Umbilical cord (tissue), 2 donors: ENCODE results near the gene UCP2. TPM values are rescaled to one million over a fixed set of nuclear protein-coding genes. Genes with fewer than 3 reads are reported as not detected.
A peak's percentile ranks its signal among the peaks of the same experiment; 100 is the strongest.

Experiments used
- DNase-seq: peaks from one replicate; pipeline ENCODE4 v3.0.0-alpha.2; 2015; ENCODE audit warnings: low spot score
- total RNA-seq: library from RNA; depleted of rRNA; stranded (reverse); fragments of >200 nt; gene quantifications from one replicate; pipeline ENCODE4 v1.2.3, GENCODE V29; 2014; ENCODE audit warnings: low replicate concordance; ENCODE audit not compliant: insufficient read depth

Gene UCP2, protein sequence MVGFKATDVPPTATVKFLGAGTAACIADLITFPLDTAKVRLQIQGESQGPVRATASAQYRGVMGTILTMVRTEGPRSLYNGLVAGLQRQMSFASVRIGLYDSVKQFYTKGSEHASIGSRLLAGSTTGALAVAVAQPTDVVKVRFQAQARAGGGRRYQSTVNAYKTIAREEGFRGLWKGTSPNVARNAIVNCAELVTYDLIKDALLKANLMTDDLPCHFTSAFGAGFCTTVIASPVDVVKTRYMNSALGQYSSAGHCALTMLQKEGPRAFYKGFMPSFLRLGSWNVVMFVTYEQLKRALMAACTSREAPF
- total RNA-seq, result 3.1 TPM

DNA sequence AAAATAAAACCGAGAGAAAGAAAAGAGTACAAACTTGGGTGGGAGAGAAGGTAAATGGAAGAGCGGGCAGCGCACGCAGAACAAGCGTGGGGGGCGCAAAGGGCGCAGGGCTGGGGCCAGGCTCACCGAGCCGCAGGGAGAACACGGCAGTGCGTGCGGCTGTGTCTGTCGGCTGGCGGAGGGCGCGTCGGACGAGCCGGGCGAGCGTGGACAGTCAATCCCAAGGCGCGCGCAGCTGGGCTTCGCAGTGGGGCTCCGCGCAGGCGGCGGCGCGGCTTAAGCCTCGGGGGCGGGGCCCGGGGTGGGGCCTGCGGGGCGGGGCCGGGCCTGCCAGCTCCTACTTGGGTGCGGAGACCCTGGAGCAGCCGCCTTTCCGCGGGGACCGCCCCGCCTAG, at the start of gene UCP2:
UCP2 (minus strand) TSS at position 249 of the 395 bp plus-strand sequence. CDS start 4,465 bp downstream, outside the sequence.
- DNase-seq, result peak; percentile 86

DNA sequence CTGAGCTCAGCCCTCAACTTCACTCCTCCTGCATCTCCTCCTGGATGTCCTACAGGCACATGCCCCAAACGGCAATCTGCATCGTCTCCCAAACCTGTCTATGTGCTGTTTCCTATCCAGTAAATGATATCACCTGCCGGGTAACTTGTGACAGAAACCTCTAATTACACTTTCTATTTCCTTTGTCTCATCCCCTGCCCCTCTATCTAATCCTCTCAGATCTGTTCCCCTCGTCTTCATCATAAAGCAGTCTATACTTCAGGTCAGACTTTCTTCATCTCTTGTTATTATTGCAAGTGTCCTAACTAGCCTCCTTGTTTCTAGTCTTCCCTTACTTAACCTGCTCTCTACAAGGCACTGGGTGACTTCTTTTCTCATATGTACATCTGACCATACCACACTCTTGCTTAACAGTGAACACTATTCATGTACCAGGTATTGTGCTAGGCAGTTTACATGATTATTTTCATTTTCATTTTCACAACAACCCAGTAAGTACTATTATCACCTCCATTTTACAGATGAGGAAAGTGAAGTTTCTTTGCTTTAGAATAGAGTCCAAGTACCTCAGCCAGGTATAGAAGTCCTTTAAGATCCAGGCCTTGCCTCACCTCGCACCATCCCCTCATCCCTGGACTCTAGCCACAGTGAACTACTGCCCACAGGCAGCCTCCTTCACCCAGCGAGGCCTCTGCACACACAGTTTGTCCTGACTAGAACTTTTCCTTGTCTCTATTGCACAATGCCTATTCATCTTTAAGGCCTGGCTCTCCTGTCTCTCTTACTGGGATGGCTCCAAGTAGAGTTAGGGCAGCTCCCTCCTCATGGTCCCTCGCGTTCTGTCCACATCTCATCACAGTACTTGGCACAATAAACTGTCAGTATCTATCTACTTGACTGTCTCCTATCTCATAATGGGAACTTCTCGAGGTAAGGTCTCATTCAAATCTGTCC, 48.4 kb upstream of the UCP2 start:
- DNase-seq, result no peak

DNA sequence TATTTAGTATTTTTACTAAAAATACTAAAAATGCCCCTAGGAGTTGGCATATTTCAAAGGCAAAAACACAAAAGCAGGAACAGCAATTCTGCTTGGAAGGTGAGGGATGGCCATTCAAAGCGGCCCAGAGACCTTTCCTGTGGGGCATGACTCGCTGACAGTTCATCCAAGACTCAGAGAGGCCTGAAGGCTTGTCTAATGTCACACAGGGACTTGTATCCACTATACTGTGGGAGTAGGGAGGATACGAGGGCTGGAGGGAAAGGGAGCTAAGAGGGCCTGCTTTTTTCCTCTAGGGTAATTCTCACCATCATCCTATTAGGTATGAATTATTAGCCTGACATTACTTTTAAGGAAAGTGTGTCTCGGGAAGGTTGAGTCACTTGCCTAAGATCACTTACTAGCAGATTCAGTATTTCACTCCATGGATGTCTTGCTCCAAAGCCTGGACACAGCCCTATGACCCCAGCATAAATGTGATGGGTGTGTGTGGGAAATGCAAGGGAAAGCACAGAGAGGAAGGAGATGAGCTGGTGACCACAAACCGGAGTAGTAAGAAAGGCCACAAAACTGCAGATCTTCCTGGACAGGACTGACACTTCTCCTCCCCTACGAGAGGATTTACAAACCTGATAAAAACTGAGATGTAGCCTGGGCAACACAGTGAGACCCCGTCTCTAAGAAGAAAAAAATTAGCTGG, 43.0 kb upstream of the UCP2 start:
- no peak for DNase-seq

DNA sequence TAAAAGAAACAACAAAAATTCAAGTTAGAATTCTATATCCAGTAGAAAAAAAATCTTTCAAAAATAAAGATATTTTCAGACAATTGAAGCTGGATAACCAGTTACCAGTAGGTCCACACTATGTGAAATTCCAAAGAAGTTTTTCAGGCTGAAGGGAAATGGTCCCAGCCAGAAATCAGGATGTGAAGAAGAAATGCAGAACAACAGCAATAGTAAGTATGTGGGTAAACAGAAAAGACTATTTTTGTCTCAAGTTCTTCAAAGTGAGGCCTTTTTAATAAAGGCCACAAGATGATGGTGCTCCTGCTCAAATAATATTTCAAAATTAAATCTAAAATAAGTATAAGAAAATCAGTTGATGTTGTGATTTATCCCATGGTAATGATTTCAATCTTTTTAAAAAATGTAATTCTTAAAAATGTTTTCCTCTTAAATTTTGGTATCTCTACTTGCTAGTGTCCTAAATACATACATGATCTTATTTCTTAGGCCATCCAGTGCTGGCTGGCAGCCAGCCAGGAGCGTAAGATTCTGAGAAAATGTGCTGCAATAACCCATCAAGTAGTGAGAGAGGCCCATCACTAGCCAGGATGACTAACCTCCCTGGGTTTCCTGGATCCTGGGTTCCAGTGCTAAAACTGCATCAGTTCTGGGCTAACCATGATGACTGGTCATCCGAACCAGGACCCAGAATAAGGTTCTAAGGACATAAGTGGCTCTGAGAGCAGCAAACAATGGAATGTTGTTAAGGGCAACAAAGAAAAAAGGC, 41.8 kb upstream of the UCP2 start:
- peak; percentile 82 for DNase-seq

DNA sequence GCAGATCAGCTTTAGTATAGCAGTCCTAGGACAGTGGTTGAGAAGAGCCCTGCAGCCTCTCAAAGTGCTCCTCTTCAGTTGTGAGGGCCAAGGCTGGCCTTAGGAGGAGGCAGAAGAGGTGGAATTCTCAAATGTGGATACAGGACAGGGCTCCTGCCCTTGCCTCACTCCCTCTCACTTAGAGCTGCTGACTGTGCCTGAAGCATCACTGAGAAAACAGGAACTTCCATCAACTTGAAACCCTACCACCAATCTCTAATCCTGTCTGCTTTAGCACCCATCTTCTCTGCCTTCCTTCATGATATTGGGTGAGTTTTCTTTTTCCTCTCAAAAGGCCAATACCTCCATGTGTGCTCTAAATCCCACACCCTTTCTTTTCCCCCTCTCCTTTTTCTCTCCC, 40.6 kb upstream of the UCP2 start:
- no peak for DNase-seq

DNA sequence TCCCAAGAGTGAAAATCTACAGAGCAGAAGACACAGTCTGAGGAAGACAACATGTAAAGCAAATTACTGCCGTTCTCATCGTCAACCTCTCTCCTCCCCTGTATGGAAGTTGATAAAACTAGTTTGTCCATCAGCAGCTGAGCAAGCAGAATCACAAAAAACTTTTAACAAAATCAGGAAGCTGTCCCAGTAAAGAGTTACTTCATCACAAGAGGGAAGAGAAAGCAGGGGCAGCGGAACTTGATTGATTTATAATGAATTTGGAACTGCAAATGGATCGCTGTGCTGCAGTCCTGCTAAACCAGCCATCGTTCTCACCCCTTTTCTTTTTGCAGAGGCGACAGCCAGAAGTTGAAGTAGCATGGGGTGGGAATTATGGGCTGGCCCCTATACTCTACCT, 39.9 kb upstream of the UCP2 start:
- no peak for DNase-seq

DNA sequence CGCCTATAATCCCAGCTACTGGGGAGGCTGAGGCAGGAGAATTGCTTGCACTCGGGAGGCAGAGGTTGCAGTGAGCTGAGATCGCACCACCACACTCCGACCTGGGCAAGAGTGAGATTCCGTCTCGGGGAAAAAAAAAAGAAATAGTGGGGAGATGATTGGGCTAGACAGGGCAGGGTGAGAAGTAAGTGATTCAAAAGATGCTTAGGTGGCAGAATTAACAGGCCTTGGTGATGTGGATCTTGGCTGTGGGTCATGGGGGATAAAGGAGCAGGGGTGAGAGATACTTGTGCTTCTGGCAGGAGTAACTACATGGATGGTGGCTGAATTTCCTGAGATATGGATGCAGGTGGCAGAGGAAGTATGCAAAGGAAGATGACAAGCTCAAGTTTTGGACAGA, 39.4 kb upstream of the UCP2 start:
- DNase-seq, result no peak

DNA sequence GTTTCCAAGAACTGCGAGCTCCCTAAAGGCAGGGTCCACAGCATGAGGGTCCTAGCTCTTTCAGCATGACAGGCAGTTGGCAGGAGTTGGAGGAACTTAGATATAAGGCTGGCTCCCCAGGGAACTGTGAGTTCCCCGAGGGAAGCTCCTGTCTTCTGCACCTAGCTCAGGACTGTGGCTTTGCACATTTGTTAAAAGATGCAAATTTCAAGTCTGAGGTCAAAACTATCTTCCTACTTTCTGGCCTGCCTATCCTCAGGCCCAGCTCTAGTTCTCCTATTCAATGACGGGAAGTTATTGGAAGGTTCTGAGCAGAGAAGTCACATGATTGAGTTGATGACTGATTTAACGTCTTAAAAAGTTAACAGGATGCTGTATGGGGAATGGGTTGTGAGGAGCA, 37.9 kb upstream of the UCP2 start:
- DNase-seq, result peak; percentile 29

DNA sequence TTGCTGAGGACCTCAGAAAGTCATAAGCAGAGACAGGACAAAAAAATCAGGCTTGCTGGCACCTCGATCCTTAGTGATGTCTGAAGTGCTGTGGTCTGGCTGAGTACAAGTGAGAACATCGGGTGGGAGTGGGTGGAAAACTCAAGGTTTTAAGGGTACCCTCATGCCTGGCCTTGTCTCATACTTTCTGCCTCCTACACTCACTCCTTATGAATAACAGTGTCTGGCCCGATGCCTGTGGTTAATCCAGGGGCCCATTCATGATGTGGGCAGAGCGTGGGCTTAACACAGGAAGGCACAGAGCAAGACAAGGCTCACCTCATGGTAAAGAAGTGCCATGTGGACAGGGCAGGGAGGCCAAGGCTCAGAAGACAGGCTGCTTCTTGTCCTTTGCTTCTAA, 37.2 kb upstream of the UCP2 start:
- DNase-seq, result no peak

DNA sequence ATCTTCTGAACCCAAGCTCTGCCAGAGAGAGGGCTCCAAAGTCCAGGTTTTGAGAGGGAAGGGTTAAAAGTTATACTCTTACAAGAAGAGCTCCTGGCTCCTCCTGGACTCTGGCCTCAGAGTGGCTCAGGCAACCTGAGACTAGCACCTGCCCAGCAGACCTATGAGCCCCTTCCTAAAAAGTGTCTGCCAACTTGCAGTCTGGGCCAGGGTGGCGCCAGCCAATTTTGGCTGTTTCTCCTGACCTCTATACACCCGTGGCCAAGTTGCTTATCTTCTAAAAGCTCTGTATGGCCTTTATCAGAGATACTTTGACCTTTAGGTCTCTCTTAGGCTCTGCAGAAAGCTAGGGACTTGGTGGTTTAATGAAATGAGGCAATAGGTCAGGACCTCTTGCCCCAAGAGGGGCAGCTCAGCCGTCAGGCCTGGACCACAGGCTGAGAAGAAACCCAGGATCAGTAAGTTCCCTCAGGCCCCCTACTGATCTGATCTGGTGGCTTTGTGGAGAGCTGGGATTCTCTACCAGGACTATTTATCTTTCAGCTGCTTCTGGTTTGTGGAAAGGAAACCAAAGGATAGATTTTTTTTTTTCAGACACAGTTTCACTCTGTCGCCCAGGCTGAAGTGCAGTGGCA, 36.6 kb upstream of the UCP2 start:
- no peak for DNase-seq

DNA sequence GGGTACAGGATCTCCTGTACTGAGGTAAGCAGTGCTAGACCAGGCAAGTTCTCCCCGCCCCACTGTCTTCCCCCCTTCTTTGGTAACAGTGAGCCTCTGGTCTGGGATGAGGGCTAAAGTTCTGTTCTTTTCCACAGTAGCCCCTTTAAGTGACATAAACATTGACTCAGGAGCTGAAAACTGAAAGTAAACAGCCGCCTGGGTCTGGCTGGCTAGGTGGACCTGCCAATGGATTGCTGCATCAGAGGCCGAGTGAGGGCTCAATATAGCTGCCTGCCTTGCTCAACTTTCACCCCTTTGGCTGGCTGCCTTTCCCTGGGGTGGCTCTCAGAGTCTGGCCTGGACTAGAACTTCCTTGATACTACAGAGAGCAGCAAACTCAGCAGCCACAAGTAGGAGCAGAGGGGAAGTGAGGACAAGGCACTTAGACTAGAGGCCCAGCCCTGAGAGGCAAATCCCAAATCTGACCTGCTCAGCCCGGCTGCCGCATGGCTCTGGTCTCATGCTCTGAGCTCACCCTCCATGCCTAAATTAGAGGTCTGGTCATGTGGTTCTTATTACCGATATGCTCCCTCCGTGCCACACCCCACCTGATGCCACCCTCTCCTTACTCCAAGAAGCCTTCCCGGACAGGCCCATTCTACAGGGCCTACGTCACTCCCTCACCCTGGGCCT, 35.8 kb upstream of the UCP2 start:
- DNase-seq, result peak; percentile 83

DNA sequence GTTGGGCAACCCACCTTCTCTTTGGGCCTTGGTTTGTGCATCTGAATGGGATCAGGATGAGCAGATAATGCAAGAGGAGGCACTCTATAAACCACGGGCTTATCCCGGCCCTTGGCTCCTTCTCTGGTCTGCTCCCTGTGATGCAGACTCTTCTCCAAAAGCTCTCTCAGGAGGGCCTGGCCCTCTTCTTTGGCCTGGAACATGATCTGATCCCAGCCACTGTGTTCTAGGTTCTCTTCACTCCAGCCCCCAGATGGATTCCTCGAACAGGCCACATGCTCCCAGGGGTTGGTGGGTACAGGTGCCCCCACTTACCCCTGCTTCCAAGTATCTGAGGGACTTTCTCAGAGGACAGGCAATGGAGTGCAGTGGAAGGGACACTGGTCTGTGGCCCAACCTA, 35.0 kb upstream of the UCP2 start:
- DNase-seq, result no peak

DNA sequence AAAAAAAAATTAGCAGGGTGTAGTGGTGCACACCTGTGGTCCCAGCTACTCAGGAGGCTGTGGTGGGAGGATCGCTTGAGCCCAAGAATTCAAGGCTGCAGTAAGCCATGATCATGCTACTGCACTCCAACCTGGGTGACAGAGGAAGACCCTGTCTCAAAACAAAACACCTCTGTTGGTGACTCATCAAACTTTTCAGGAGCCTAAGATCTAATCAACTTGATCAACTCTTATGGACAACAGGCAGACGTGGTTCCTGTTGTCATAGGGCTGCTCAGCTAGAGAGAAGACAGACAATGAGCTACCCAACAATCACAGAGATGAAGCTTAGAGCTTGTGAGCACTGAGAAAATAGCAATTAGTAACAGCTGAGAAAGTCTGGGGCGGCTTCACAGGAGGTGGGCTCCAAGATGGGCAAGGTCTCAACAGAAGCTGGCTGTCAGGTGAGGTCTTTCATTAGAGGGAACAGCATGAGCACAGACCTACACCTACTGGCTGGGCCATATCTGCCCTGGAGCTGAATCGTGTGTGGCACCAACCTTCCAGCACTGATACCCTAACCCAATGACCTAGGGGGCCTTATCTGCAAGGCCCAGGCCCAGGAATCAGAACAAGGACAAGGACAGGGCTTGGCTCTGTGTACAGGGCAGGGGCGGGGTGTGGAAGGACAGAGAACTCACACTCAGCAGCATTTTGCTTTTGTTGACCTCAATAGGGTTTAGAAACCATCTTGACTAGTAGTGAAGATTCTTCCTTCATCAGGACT, 33.5 kb upstream of the UCP2 start:
- DNase-seq, result no peak

DNA sequence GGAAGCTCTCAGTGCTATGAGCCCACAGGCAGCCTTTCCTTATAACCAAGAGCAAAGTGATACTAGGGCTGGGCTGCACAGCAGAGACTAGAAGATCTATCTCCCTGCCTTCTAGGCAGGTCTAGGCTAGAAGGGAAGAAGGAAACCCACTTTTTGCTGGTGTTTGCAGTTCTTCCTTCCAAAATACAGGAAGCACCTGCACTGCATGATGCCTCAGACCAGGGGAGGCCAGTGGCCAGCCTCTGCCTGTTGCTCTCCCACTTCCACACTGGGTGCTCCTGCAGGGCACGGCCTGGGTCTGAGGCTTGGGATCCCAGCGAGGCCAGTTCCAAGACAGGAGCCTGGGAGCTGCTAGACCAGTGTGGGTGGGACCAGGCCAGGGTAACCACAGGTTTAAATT, 32.2 kb upstream of the UCP2 start:
- peak; percentile 34 for DNase-seq

DNA sequence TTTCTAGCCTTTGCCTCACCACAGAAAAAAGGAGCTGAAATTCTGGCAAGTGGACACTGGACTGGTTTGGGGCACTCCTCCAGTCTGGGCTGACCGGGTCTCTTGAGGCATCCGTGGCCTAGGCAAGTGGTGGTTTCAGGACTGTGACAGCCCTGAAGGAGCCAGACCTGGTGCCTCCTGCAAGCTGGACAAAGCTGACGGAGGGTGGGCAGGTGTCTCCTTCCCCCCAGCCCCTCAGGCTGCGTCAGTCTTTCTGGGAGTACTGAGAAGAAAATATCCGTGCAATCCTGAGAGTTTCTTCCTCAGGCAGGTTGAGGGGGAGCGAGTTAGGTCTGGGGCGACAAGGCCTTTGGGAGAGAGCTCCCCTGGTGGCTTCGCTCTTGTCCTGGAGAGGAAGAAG, 30.5 kb upstream of the UCP2 start:
- no peak for DNase-seq

DNA sequence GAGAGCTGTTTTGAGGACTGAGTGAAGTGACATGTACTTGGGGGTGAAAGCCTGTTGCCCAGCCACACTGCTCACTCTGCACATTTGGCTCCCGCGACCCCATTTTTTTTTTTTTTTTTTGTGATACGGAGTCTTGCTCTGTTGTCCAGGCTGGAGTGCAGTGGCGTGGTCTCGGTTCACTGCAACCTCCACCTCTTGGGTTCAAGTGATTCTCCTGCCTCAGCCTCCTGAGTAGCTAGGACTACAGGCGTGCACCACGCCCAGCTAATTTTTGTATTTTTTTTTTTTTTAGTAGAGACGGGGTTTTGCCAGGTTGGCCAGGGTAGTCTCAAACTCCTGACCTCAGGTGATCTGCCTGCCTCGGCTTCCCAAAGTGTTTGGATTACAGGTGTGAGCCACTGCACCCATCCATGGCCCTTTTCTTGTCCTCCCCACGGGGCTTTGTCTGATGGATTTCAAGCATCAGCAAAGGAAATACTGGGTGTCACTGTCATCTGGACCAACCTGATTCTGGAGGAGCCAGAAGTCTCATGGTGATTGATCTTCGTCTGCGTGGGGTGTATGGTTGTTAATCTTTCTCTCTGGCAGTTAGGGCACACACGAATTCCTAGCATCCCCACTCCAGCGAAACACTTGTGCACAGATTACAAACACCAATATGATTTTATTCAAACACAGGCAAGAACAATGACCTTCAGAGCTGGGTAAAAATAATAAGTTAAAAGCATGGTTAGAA, 29.6 kb upstream of the UCP2 start:
- DNase-seq, result no peak

DNA sequence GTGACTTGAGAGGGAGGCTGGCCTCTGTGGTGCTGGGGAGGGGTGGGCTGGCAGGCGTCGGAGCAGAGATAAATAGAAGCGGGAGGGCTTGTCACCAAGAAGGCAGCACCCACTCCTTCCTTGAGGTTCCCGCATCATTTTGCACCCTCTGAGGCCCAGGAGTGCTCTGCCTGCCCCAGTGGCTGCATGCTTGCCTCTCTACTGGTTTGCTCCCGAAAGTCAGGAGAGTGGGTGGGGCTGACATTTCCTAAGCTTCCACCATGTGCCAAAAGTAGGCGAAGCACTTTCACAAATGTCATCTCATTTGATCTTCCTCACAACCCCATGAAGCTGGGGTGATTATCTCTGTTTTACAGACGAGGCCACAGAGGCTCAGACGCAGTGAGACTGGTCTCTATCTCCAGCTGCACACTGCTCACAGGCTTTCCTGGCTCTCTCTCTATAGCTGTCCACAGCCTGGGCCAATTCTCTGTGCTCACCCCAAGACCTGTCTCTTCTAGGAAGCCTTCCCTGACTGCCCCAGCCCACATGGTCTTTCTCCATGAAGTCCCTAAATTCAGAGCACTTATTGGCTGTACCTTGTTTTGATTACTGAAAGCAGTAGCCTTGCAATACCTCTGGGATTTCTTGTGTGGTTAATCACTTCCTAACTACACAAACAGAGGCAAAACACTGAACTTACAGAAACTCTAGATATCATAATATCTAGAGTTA, 28.9 kb upstream of the UCP2 start:
- DNase-seq, result peak; percentile 50
